GM18868 (cell line): ENCODE results near the gene C1S.
A peak's percentile ranks its signal among the peaks of the same experiment; 100 is the strongest.
"Not testable (repeated sequence)": the region's sequence is repeated elsewhere in the genome, so short reads cannot be mapped to it uniquely, and the experiment has no call there.

Experiments
- ATAC-seq: cut with Tn5 transposase; IDR thresholded peaks from one replicate; pipeline ENCODE4 v1.9.1; 2021; ENCODE audit warnings: mild to moderate bottlenecking, moderate library complexity; ENCODE audit not compliant: unreplicated experiment

The C1S gene

DNA sequence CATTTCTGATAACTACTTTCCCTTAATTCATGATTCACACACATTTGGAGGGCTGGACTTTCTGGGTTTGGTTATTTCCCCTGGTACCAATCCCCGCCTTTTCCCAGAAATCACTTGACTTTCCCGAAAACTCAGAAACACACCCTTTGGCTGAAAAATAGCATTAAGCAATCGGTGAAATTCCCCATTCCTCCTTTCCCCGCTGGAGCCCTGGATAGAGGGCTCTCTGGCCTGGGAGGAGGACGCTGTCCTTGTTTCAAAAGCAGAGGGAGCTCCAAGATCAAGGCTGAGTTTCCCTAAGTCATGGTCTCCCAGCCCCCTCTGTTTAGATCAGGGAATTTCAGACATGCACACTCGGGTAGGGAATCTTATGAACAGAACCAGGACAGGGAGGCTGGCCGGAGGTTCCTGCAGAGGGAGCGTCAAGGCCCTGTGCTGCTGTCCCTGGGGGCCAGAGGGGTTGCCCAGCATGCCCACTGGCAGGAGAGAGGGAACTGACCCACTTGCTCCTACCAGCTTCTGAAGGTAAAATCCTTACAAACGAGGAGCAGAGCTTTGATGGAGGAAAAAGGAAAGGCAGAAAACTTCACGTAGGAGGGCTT lies at the start of gene C1S:
C1S (plus strand) TSS at position 366 of the 602 bp plus-strand sequence. CDS start 1,195 bp downstream, outside the sequence.
- ATAC-seq, result no peak

DNA sequence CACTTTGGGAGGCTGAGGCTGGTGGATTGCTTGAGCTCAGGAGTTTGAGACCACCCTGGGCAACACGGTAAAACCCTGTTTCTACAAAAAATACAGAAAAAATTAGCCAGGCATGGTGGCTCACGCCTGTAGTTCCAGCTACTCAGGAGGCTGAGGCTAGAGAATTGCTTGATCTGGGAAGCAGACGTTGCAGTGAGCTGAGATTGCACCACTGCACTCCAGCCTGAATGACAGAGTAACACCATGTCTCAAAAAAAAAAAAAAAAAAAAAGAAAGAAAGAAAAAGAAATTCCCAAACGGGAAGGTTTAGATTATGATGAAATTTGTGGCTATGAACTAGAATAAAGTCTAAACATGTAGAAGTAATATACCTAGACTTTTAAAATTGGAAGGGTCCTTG lies 49.1 kb upstream of the C1S start:
- ATAC-seq, result not testable (repeated sequence)

DNA sequence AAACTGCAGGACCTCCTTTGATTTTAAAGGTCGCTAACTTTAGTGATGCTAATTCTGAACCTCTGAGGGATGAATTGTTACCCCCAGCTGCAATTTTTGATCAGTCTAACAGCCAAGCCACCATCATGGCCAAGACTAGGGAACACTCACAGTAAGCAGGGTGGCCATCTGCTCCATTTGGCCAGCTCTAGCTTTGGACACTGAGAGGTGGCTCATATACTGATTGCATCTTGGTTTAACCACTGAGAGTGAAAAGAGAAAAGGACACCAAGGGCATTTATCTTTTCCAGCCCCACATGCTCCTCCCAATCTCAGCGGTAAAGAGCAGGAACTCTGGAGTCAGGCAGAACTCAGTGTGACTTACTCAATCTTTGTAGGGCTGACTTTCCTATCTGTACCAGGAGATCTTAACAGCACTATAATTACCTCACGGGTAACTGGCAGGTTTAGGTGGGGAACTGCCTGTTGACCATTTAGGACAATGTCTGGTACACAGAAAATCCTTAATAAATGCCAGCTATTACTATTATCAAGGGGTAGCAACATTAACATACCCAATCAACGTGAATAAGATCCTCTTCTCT lies 48.4 kb upstream of the C1S start:
- no peak for ATAC-seq

DNA sequence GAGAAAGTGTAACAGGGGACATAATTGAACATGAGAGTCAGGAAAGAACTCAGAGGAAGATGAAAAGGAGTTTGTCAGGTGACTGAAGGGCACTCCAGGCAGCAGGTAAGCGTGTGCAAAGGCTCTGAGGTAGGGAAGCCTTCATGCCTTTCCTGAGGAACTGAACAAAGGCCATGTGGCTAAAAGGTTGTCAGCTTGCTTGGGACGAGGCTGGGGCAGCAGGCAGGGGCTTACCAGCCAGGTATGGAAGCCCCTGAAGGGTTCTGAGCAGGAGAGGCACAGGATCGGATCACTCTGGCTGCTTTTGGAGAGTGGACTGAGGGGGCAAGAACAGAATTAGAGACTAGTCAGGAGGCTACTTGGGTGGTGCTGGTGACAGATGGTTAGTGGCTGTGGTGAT lies 47.4 kb upstream of the C1S start:
- no peak for ATAC-seq

DNA sequence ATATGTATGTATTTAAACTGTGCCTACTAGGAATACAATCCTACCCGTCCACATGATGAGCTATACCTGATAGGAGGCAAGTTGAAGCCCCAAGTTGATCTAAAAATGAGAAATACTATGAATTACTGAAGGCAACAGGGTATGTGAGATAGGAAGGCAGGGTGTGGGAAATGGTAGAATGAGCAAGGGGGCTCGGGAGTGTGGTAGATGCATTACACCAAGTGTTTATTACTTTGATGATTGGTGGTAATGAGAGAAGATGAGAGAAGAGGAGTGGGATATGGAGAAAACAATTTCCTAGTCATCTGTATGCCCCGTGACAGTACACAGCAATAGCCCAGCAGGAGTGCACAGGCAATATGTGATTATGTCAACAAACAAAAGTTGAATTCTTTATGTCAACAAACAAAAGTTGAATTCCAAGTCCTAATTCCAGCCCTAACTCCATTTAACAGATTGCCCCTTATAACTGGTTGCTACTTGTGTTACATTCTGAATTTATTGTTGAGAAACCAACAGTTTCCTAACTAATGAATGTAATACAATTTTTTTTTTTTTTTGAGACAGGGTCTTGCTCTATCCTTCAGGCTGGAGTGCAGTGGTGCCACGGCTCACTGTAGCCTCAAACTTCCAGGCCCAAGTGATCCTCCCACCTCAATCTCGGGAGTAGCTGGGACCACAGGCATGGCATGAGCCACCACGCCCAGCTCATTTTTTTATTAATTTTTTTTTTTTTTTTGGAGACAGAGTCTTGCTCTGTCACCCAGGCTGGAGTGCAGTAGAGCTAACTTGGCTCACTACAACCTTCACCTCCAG lies 44.8 kb upstream of the C1S start:
- no peak for ATAC-seq

DNA sequence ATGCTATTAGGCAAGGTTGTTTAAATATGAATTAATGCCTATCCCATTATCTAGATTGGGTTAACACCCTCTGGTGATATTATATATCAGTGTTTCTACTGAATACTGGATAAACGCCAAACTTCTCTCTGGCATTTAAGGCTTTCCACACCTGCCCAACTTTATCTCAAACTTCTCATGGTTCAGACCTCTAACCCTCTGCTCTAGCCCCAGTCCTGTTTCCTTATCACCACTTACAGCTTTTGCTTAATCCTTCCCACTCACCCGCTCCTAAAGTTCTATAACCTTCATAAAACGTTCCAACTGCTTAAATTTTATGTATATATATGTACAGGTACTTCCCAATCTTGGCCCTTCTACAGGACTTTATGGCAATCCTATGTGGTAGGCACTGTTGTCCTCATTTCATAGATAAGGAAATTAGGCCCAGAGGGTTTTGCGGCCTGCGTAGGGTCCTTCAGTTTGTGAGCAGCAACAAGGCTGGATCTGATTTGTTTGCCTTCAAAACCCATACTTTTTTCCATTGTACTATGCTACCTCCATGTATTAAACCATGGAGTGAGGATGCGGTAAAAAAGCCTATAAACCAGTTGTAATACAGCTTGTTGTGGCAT lies 43.5 kb upstream of the C1S start:
- ATAC-seq, result no peak

DNA sequence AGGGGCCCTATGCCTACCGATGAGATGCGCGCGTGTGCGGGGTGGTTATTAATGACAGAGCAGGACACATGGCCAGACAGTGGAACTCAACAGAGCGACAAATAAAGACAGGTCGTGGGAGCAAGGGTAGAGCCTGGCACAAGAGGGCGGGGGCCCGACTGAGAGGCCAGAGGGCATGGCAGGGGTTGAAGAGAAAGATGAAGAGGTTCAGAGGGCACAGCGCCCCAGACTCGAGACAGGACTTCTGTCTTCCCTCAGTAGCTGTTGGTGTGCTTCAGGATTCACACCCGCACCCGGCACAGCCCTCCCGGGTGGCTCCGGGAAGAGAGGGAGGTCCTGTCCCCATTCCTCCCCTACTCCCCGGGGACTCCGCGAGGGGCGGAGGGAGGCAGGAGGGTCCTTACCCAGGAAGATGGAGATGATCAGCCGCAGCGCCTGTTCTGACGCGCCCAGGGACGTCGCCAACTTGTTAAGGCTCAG lies 42.6 kb upstream of the C1S start:
- ATAC-seq, result peak; percentile 14

DNA sequence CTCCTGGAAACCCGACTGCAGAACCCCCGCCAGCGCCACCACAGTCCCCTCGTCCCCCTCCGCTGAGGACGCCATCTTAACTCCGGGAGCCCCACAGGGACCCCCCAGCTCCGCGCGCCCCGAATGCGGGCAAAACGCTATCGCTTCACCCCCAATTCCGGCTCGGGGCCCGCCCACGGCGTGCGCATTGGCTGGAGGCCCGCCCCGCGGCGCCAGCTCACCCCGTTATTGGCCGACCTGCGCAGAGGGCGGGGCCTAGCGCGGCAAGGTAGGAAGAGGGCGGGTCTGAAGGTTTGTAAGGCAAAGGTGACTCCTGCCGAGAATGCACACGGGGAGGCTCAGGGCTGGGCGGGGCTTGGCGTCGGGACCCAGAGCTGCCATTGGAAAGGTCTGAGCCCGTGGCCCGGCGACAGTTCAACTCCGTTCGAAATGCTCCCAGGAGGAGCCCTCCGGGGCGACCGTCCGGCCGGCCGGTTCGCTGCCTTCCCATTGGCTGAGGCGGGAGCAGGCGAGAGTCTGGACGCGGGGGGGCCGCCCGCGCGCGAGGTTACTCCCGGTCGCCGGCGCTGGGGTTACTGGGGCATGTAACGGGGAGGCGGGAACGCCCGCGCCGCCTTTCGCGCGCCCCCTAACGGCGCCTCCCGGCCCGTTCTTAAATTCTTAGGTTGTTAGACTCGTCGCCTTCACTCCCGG lies 42.0 kb upstream of the C1S start, which contains the start of gene LPCAT3:
LPCAT3 (minus strand) TSS at position 127 of the 693 bp plus-strand sequence; CDS start at position 75, 52 bp downstream.
- peak; percentile 92 for ATAC-seq

DNA sequence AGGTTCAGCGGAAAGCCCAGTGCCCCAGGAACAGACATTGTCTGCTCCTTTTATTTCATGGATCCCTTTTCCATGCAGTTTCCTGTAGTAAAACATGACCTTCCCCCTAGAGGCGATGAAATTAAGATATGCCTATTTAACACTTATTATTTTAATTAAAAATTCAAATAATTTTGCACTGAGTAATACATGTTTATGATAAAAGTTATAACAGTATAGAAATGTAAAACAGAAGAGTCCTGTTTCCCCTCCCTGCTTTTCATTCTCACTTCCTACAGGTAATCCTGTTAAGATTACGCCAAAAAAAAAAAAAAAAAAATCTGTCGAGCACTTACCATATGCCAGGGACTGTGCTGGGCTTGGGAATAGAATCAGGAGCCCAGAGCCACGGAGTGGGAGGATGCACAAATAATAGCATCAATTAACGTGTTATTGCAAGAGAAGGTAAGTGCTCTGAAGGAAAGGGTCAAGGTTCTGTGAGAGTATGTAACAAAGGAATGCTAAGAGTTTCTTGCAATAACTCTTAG lies 41.4 kb upstream of the C1S start:
- no peak for ATAC-seq

DNA sequence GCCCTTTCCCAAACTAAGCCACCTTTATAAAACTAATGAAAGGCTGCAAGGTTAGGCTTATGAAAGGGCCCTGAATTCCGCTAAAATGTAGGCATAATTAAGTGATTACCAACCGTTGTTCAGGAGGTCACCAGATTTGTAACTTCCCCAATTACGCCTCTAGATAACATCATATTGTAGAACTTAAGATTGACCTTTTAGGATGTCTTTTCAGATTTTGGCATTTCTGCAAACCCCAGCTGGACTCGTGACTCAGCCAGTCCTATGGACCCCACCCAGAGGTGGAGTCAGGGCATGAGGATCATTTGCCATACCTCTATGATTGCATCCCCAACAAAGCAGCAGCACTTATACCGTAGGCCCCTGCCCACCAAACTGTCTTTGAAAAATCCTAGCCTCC lies 38.6 kb upstream of the C1S start:
- ATAC-seq, result no peak

DNA sequence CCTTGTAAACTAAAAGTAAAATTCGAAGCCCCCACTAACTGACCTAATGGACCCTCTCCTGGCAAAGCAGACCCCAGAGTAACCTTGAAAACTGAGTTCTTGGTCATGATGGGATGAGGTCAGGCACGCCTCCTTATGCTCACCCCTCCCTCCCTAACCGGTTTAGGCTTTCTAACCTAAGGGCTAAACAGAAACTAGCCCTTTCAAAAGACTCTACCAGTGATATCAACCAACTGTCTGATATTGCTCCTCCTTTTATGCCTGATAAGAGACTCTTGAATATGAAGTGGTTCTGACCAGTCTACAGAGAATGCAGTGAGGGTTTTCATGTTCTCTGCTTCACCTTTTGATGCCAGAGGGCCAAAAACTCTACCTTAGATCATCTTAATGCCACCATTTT lies 37.4 kb upstream of the C1S start:
- ATAC-seq, result no peak

DNA sequence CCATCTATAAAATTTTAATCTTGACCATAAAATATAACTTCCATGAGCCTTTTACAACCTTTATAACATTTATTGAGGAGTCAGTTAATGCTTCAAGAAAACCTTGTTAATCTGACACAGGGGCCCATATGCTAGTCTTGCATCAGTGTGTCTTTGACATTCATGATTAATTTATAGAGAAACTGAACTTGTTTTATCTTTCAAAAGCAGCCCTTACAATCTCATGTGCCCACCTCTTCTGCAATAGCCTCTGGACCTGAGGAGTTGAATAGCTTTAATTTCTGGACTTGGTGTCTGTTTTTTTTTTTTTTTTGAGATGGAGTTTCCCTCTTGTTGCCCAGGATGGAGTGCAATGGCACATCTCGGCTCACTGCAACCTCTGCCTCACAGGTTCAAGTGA lies 33.7 kb upstream of the C1S start:
- ATAC-seq, result no peak

DNA sequence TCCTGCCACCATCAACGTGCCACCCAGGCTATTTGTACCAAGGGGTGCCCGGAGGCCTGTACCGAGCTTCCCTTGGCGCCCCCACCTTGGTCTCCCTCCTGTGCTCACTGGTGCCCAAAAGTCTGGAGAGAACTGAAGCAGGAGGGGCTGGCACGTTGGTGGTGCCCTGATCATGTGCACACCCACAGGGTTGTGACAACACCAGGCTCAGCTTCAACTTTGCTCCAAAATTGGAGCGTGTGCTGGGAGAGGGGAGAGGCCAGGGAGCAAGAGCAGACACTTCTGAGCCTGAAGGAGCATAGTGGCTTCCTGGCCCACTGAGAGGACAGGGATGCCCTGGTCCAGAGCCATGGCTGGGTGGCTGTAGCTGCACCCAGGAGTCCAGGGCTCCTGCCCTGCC lies 29.2 kb upstream of the C1S start:
- ATAC-seq, result no peak

DNA sequence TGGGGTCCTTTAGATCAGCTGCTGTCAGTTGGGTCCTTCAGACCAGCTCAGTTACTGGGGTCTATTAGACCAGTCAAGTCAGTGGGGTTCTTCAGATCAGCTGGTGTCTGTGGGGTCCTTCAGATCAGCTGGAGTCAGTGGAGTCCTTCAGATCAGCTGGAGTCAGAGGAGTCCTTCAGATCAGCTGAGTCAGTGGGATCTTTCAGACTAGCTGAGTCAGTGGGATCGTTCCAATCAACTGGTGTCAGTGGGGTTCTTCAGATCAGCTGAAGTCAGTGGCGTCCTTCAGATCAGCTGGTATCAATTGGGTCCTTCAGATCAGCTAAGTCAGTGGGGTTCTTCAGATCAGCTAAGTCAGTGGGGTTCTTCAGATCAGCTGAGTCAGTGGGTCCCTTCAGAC lies 27.5 kb upstream of the C1S start:
- no peak for ATAC-seq

DNA sequence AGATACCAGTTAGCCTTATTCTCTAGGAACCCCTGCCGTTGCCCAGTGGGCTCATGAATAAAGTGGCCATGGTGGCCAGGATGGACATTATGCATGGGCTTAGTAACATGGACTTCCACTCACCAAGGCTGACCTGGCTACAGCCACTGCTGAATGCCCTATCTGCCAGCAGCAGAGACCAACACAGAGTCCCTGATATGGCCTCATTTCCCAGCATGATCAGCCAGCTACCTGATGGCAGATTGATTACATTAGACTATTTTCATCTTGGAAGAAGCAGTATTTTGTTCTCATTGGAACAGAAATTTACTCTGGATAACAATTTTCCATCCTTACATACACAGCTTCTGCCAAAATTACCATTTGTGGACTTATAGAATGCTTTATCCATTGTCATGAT lies 26.1 kb upstream of the C1S start:
- ATAC-seq, result no peak

DNA sequence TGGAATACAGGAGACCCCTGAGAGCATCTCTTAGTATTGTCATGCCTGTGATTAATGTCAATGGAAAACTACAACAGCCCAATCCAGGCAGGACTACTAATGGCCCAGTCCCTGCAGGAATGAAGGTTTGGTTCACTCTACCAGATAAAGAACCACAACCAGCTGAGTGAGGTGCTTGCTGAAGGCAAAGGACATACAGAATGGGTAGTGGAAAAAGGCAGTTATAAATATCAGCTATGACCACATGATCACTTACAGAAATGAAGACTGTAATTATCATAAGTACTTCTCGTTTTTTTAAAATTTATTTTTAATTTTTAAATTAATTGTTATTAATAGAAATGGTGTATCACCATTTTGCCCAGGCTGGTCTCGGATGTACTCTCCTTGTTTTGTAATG lies 25.1 kb upstream of the C1S start:
- no peak for ATAC-seq

DNA sequence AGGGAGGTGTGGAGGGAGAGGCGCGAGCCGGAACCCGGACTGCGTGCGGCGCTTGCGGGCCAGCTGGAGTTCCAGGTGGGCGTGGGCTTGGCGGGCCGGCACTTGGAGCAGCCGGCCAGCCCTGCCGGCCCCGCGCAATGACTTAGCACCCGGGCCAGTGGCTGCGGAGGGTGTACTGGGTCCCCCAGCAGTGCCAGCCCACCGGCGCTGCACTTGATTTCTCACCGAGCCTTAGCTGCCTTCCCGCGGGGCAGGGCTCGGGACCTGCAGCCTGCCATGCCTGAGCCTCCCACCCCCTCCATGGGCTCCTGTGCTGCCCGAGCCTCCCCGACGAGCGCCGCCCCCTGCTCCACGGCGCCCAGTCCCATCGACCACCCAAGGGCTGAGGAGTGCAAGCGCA lies 23.1 kb upstream of the C1S start:
- ATAC-seq, result not testable (repeated sequence)

DNA sequence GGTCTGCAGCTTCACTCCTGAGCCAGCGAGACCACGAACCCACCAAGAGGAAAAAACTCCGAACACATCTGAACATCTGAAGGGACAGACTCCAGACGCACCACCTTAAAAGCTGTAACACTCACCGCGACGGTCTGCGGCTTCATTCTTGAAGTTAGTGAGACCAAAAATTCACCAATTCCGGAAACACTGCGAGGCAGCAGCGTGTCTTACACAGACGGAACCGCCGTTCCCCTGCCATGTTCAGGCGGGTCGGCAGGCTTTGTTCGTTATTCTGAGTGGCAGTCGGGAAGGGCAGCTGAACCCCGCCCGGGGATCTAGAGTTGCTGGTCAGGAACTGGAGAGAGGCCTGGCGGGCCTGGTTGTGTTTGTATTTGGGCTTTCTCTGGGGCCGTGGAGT lies 21.9 kb upstream of the C1S start:
- ATAC-seq, result no peak

DNA sequence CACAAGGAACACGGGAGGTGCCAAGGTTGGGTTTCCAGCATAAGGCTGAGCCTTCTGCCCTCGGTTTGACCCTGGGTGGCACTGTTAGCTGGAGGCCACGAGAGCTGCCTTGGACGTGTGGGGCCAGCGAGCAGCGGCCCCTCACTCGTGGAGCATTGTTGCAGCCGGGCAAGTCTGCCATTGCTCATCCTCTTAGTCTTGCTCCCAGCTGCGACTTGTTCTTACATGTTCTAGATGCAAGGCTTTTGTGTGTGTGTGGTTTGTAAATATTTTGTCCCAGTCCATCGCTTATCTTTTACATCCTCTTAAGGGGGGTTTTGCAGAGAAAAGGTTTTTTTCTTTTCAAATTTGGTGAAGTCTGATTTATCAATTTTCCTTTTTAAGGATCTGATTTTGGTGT lies 21.1 kb upstream of the C1S start:
- ATAC-seq, result no peak

DNA sequence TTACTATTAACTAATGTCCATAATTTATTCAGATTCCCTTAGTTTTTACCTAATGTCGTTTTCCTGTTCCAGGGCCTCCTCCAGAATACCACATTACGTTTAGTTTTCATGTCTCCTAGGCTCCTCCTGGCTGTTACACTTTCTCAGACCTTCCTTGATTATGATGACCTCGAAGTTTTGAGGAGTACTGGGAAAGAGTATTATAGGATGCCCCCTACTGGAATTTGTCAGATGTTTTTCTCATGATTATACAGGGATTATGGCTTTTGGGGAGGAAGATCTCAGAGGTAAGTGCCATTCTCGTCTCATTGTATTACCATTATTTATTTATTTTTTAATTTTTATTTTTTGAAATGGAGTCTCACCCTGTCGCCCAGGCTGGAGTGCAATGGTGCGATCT lies 17.7 kb upstream of the C1S start:
- ATAC-seq, result no peak

DNA sequence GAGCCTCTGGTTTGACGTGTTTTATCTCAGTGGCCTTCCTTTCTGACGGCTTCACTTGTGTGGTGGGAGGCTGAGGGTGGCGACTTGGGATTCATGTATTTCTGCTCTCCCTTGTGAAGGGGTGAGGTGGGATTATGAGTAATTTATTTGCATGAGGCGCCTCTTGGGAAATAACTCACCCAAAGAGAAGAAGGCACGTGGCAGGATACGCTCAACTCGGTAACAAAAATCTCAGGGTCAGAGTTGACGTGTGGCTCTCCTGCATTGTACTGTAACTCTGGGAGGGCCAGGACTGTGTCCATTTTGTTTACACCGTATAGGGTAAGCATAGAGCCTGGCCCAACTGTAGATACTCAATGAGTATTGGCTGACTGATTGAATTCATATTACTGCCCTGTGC lies 14.6 kb upstream of the C1S start:
- no peak for ATAC-seq
